ENCODE results near the gene COMT.

Gene COMT

GRCh38 chr22:20015187-20015625 is 73.6 kb downstream of the COMT start:
- H3K27ac ChIP-seq (ENCODE audit: extremely low read depth, low read depth, low read length) = no peak overlapping the region
- TF ChIP-seq ZFHX2 (tag by site-specific recombination; conservative IDR thresholded peaks at IDR 0.05) (no peak), ZNF10 (tag by site-specific recombination; IDR thresholded peaks at IDR 0.05) (0 out of 2 replicates have a peak, but pooled peaks have one; percentile 53), ZNF654 (tag by site-specific recombination; IDR thresholded peaks at IDR 0.05; ENCODE audit: low read depth) (no peak)
- TF ChIP-seq, protein P1, sequence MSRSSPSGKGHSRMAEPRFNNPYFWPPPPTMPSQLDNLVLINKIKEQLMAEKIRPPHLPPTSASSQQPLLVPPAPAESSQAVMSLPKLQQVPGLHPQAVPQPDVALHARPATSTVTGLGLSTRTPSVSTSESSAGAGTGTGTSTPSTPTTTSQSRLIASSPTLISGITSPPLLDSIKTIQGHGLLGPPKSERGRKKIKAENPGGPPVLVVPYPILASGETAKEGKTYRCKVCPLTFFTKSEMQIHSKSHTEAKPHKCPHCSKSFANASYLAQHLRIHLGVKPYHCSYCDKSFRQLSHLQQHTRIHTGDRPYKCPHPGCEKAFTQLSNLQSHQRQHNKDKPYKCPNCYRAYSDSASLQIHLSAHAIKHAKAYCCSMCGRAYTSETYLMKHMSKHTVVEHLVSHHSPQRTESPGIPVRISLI (tag by site-specific recombination; IDR thresholded peaks at IDR 0.05) = no peak
- no peak overlapping the region for H3K4me3 ChIP-seq (ENCODE audit: low read depth, low read length)
- H3K9me3 ChIP-seq (ENCODE audit: control insufficient read depth, insufficient read depth, low read depth, low read length) = no peaks in the 10 kb centered on the region
- no peaks in the 10 kb centered on the region for H3K36me3 ChIP-seq (ENCODE audit: control insufficient read depth in 2 of 2, insufficient read depth in 1 of 2, low read length in 2 of 2)
- H3K4me1 ChIP-seq (ENCODE audit: control insufficient read depth, insufficient read depth, low read length) = no peaks in the 10 kb centered on the region
- POLR2A ChIA-PET = interaction anchor here (1.4 kb wide), 1 partner anchor 27 kb away, joined by 5 read pairs; no protein-coding TSS in a partner anchor
- CTCF ChIA-PET = interaction anchor here (0.6 to 6.9 kb wide), 7 partner anchors 31 to 285 kb away, joined by 3 to 150 read pairs (median 5); no protein-coding TSS in a partner anchor

GRCh38 chr22:20015971-20016733 is 74.6 kb downstream of the COMT start:
- Histone ChIP-seq H3K9me3 (ENCODE audit: control insufficient read depth, insufficient read depth, low read depth, low read length) (no peaks in the 10 kb centered on the region), H3K4me3 (ENCODE audit: low read depth, low read length) (peak overlapping the region; percentile 59), H3K27ac (ENCODE audit: extremely low read depth, low read depth, low read length) (peak overlapping the region; percentile 24; the same call in 1 of the 2 replicates), H3K4me1 (ENCODE audit: control insufficient read depth, insufficient read depth, low read length) (no peaks in the 10 kb centered on the region), H3K36me3 (ENCODE audit: control insufficient read depth in 2 of 2, insufficient read depth in 1 of 2, low read length in 2 of 2) (no peaks in the 10 kb centered on the region)
- ChIA-PET POLR2A (interaction anchor here (1.4 kb wide), 1 partner anchor 28 kb away, joined by 5 read pairs; no protein-coding TSS in a partner anchor), CTCF (interaction anchor here (0.6 to 6.9 kb wide), 5 partner anchors 48 to 286 kb away, joined by 3 to 150 read pairs (median 5); no protein-coding TSS in a partner anchor)
- TF ChIP-seq YY2 (tag by site-specific recombination; IDR thresholded peaks at IDR 0.05) = no peak
- peak; percentile 22 for TF ChIP-seq SP2 (tag by site-specific recombination; IDR thresholded peaks at IDR 0.05)
- TF ChIP-seq ZNF792 (tag by site-specific recombination; IDR thresholded peaks at IDR 0.05) = no peak
- TF ChIP-seq PATZ1 (tag by site-specific recombination; IDR thresholded peaks at IDR 0.05) = peak; percentile 8
- peak; percentile 77 for TF ChIP-seq ZFHX2 (tag by site-specific recombination; conservative IDR thresholded peaks at IDR 0.05)
- peak; percentile 42 for TF ChIP-seq ZEB2 (tag by site-specific recombination; IDR thresholded peaks at IDR 0.05)
- TF ChIP-seq ZBTB7A (tag by site-specific recombination; IDR thresholded peaks at IDR 0.05; ENCODE audit: low read depth) = peak; percentile 47; the same call in 1 of the 2 replicates
- TF ChIP-seq TRIM28 (IDR thresholded peaks at IDR 0.05; ENCODE audit: borderline replicate concordance, low read length) = no peak
- TF ChIP-seq KLF8 (tag by site-specific recombination; IDR thresholded peaks at IDR 0.05) = peak; percentile 39; the same call in 1 of the 2 replicates
- TF ChIP-seq GLIS2 (tag by site-specific recombination; IDR thresholded peaks at IDR 0.05) = peak; percentile 58; the same call in 1 of the 2 replicates
- peak; percentile 33; the same call in 1 of the 2 replicates for TF ChIP-seq ZBTB8A (tag by site-specific recombination; IDR thresholded peaks at IDR 0.05)
- no peak for TF ChIP-seq ZNF350 (tag by site-specific recombination; IDR thresholded peaks at IDR 0.05)
- 0 out of 2 replicates have a peak, but pooled peaks have one; percentile 17 for TF ChIP-seq ZNF600 (tag by site-specific recombination; IDR thresholded peaks at IDR 0.05)
- 0 out of 2 replicates have a peak, but pooled peaks have one; percentile 26 for TF ChIP-seq ZNF223 (tag by site-specific recombination; IDR thresholded peaks at IDR 0.05)
- peak; percentile 44; the same call in 1 of the 2 replicates for TF ChIP-seq HIC1 (tag by site-specific recombination; IDR thresholded peaks at IDR 0.05)
- peak; percentile 69 for TF ChIP-seq KLF9 (tag by site-specific recombination; IDR thresholded peaks at IDR 0.05; ENCODE audit: low read depth)
- TF ChIP-seq ZNF266 (tag by site-specific recombination; IDR thresholded peaks at IDR 0.05; ENCODE audit: low read depth) = no peak
- TF ChIP-seq, protein P2, sequence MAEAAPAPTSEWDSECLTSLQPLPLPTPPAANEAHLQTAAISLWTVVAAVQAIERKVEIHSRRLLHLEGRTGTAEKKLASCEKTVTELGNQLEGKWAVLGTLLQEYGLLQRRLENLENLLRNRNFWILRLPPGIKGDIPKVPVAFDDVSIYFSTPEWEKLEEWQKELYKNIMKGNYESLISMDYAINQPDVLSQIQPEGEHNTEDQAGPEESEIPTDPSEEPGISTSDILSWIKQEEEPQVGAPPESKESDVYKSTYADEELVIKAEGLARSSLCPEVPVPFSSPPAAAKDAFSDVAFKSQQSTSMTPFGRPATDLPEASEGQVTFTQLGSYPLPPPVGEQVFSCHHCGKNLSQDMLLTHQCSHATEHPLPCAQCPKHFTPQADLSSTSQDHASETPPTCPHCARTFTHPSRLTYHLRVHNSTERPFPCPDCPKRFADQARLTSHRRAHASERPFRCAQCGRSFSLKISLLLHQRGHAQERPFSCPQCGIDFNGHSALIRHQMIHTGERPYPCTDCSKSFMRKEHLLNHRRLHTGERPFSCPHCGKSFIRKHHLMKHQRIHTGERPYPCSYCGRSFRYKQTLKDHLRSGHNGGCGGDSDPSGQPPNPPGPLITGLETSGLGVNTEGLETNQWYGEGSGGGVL (tag by site-specific recombination; IDR thresholded peaks at IDR 0.05) = no peak
- peak; percentile 46 for TF ChIP-seq EGR2 (tag by site-specific recombination; IDR thresholded peaks at IDR 0.05; ENCODE audit: low read depth)
- peak; percentile 52 for TF ChIP-seq ZBTB26 (tag by site-specific recombination; optimal IDR thresholded peaks at IDR 0.05)
- no peak for TF ChIP-seq ZNF654 (tag by site-specific recombination; IDR thresholded peaks at IDR 0.05; ENCODE audit: low read depth)
- TF ChIP-seq ZFP69B (tag by site-specific recombination; IDR thresholded peaks at IDR 0.05) = 0 out of 2 replicates have a peak, but pooled peaks have one; percentile 18
- TF ChIP-seq ZXDB (tag by site-specific recombination; IDR thresholded peaks at IDR 0.05) = peak; percentile 11; the same call in 1 of the 2 replicates
